ENCODE data around the gene NLRC5. TPM values are rescaled to one million over a fixed set of nuclear protein-coding genes. Genes with fewer than 3 reads are reported as not detected.
A peak's percentile ranks its signal among the peaks of the same experiment; 100 is the strongest.

NLRC5 gene
- total RNA-seq, 4 donors from 2014 or later: 14.4 to 22.5 (median 16.6) TPM

DNA sequence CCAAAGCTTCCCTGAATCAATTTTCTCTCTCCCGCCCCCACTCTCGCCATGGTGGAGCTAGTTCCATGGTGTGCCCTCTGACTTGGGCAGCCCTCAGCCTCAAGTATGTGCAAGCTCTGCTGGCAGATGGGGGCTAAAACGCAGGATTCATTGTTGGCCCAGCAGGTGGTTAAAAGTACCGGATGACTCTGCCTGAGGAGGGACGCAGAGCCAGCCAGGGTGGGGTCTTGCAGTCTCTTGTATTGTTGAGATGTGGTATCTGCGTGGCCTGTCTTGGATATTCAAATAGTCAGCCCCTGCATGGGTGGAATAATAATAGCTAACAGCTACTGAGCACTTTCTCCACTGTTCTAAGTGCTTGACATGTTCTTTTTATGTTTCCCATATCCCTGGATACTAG is 66.3 kb downstream of the NLRC5 start:
- TF ChIP-seq POLR2A (IDR thresholded peaks at IDR 0.05; ENCODE audit: low read depth) (no peak), CTCF (IDR thresholded peaks at IDR 0.05) (no peak), EP300 (IDR thresholded peaks at IDR 0.05) (no peak), POLR2AphosphoS5 (IDR thresholded peaks at IDR 0.05) (no peak)
- no peak overlapping the region for H3K27ac ChIP-seq (replicated peaks in 1 of 4)
- peaks cover 7 to 82% (median 42%) of the 10 kb centered on the region in 4 donors for H3K36me3 ChIP-seq
- intact Hi-C loops (cut with DNase I): no loop called here
- no peak for DNase-seq (ENCODE audit: extremely low spot score)
- H3K4me1 ChIP-seq: peaks cover 0 to 3% (median 2%) of the 10 kb centered on the region in 4 donors
- no peaks in the 10 kb centered on the region for H3K27me3 ChIP-seq
- WGBS: 90% methylated on average over 6 of the region's 6 CpGs
- no peak overlapping the region for H3K4me3 ChIP-seq
- no peaks in the 10 kb centered on the region for H3K9me3 ChIP-seq

GRCh38 chr16:57058291-57058861 is 69.0 kb downstream of the NLRC5 start:
- no peaks in the 10 kb centered on the region for H3K27me3 ChIP-seq
- WGBS: 83% methylated on average over 8 of the region's 9 CpGs

GRCh38 chr16:57060323-57061083 is 71.1 kb downstream of the NLRC5 start:
- no peak for TF ChIP-seq POLR2A (IDR thresholded peaks at IDR 0.05; ENCODE audit: low read depth)
- TF ChIP-seq POLR2AphosphoS5 (IDR thresholded peaks at IDR 0.05): no peak
- TF ChIP-seq EP300 (IDR thresholded peaks at IDR 0.05): no peak
- no peak for TF ChIP-seq CTCF (IDR thresholded peaks at IDR 0.05)
- Histone ChIP-seq H3K36me3 (peaks cover 2 to 38% (median 21%) of the 10 kb centered on the region in 4 donors), H3K4me3 (no peak overlapping the region), H3K27ac (replicated peaks in 1 of 4) (peak overlapping the region in 3 of 4 donors; percentile 61 to 76 (median 72)), H3K9me3 (no peaks in the 10 kb centered on the region), H3K4me1 (peaks cover 12 to 14% (median 14%) of the 10 kb centered on the region in 4 donors), H3K27me3 (no peaks in the 10 kb centered on the region)
- WGBS: 78% methylated on average over 9 of the region's 9 CpGs
- intact Hi-C loops (cut with DNase I): no loop called here
- no peak for DNase-seq (ENCODE audit: extremely low spot score)

More at GRCh38 chr16:57058291-57058861, 69.0 kb downstream of the NLRC5 start:
- intact Hi-C loops (cut with DNase I): no loop called here
- peaks cover 12 to 14% (median 14%) of the 10 kb centered on the region in 4 donors for H3K4me1 ChIP-seq
- no peak for DNase-seq (ENCODE audit: extremely low spot score)
- TF ChIP-seq POLR2AphosphoS5 (IDR thresholded peaks at IDR 0.05): no peak
- no peak for TF ChIP-seq CTCF (IDR thresholded peaks at IDR 0.05)
- TF ChIP-seq EP300 (IDR thresholded peaks at IDR 0.05): no peak
- TF ChIP-seq POLR2A (IDR thresholded peaks at IDR 0.05; ENCODE audit: low read depth): no peak
- no peak overlapping the region for H3K4me3 ChIP-seq
- no peak overlapping the region for H3K27ac ChIP-seq (replicated peaks in 1 of 4)
- no peaks in the 10 kb centered on the region for H3K9me3 ChIP-seq
- H3K36me3 ChIP-seq: peaks cover 7 to 55% (median 33%) of the 10 kb centered on the region in 4 donors

GRCh38 chr16:57061084-57061905 is 71.9 kb downstream of the NLRC5 start:
- H3K27ac ChIP-seq (replicated peaks in 1 of 4): peak overlapping the region; percentile 61 to 79 (median 74)
- no peaks in the 10 kb centered on the region for H3K9me3 ChIP-seq
- H3K27me3 ChIP-seq: no peaks in the 10 kb centered on the region
- no peak for DNase-seq (ENCODE audit: extremely low spot score)
- TF ChIP-seq POLR2AphosphoS5 (IDR thresholded peaks at IDR 0.05): peak; percentile 50 to 85
- TF ChIP-seq POLR2A (IDR thresholded peaks at IDR 0.05; ENCODE audit: low read depth): no peak
- no peak for TF ChIP-seq CTCF (IDR thresholded peaks at IDR 0.05)
- no peak for TF ChIP-seq EP300 (IDR thresholded peaks at IDR 0.05)
- peaks cover 0 to 32% (median 15%) of the 10 kb centered on the region in 4 donors for H3K36me3 ChIP-seq
- H3K4me3 ChIP-seq: no peak overlapping the region
- peaks cover 12 to 14% (median 14%) of the 10 kb centered on the region in 4 donors for H3K4me1 ChIP-seq
- intact Hi-C loops (cut with DNase I): no loop called here
- WGBS: 78% methylated on average over 5 of the region's 11 CpGs

Data from esophagus muscularis mucosa (tissue), 4 donors.